Trophoblast cell (in vitro differentiated cells and primary cell): Measurements from ENCODE around the gene SYNJ1.

Experiments
- DNase-seq, 2 donors: peaks; one replicate each; pipeline ENCODE4 v3.0.0-alpha.2; 2016
- H2AFZ ChIP-seq: 2 replicates; pipeline ENCODE4 v1.6.1; 2013; ENCODE audit warnings: low read length, moderate library complexity, mild to moderate bottlenecking; ENCODE audit not compliant: insufficient read depth, poor library complexity
- H2AK5ac ChIP-seq: 2 replicates; pipeline ENCODE4 v1.6.1; 2013; ENCODE audit warnings: mild to moderate bottlenecking, low read length
- H2BK120ac ChIP-seq: 2 replicates; pipeline ENCODE4 v1.6.1; 2013; ENCODE audit warnings: low read length, mild to moderate bottlenecking, moderate library complexity; ENCODE audit not compliant: insufficient read depth, poor library complexity
- H2BK12ac ChIP-seq: 2 replicates; pipeline ENCODE4 v1.6.1; 2013; ENCODE audit warnings: mild to moderate bottlenecking, low read length, moderate library complexity
- H2BK5ac ChIP-seq: 2 replicates; pipeline ENCODE4 v1.6.1; 2013; ENCODE audit warnings: low read length, low read depth, moderate library complexity, mild to moderate bottlenecking; ENCODE audit not compliant: poor library complexity
- H3K14ac ChIP-seq: 2 replicates; pipeline ENCODE4 v1.6.1; 2013; ENCODE audit warnings: mild to moderate bottlenecking, low read length
- H3K18ac ChIP-seq: 2 replicates; pipeline ENCODE4 v1.6.1; 2013; ENCODE audit warnings: mild to moderate bottlenecking, low read length
- H3K23ac ChIP-seq: 2 replicates; pipeline ENCODE4 v1.6.1; 2013; ENCODE audit warnings: low read length
- H3K27ac ChIP-seq: 2 replicates; pipeline ENCODE4 v1.5.1; 2013; ENCODE audit warnings: low read depth, mild to moderate bottlenecking, inconsistent platforms, low read length, moderate library complexity
- H3K27me3 ChIP-seq: 2 replicates; pipeline ENCODE4 v1.6.1; 2013; ENCODE audit warnings: inconsistent platforms, mild to moderate bottlenecking, low read length, moderate library complexity; ENCODE audit not compliant: insufficient read depth
- H3K36me3 ChIP-seq, 2 experiments: 1 replicate in 1 of 2; 2 replicates in 1 of 2; pipeline ENCODE4 v1.6.1; 2013; ENCODE audit warnings: low read length in 2 of 2, mild to moderate bottlenecking in 2 of 2, moderate library complexity in 1 of 2; ENCODE audit not compliant: insufficient read depth in 2 of 2, control insufficient read depth in 1 of 2
- H3K4ac ChIP-seq: 2 replicates; pipeline ENCODE4 v1.6.1; 2013; ENCODE audit warnings: low read depth, mild to moderate bottlenecking, low read length, moderate library complexity
- H3K4me1 ChIP-seq, 2 experiments: 1 replicate in 1 of 2; 2 replicates in 1 of 2; pipeline ENCODE4 v1.6.1; 2013; ENCODE audit warnings: low read length in 2 of 2, mild to moderate bottlenecking in 2 of 2, moderate library complexity in 1 of 2; ENCODE audit not compliant: insufficient read depth in 2 of 2, control insufficient read depth in 1 of 2
- H3K4me2 ChIP-seq: 2 replicates; pipeline ENCODE4 v1.6.1; 2013; ENCODE audit warnings: inconsistent platforms, mild to moderate bottlenecking, low read length, moderate library complexity
- H3K4me3 ChIP-seq: 2 replicates; pipeline ENCODE4 v1.5.1; 2013; ENCODE audit warnings: mild to moderate bottlenecking, low read depth, low read length, inconsistent platforms
- H3K79me1 ChIP-seq: one replicate; pipeline ENCODE4 v1.6.1; 2013; ENCODE audit warnings: low read length
- H3K79me2 ChIP-seq: 2 replicates; pipeline ENCODE4 v1.6.1; 2013; ENCODE audit warnings: low read length, mild to moderate bottlenecking; ENCODE audit not compliant: control insufficient read depth, insufficient read depth, poor library complexity
- H3K9ac ChIP-seq: 2 replicates; pipeline ENCODE4 v1.6.1; 2013; ENCODE audit warnings: mild to moderate bottlenecking, low read length
- H3K9me3 ChIP-seq: 2 replicates; pipeline ENCODE4 v1.6.1; 2013; ENCODE audit warnings: low read depth, mild to moderate bottlenecking, control low read depth, inconsistent platforms, low read length; ENCODE audit not compliant: insufficient read depth
- H4K12ac ChIP-seq: 2 replicates; pipeline ENCODE4 v1.6.1; 2013; ENCODE audit warnings: low read depth, mild to moderate bottlenecking, low read length, moderate library complexity
- H4K8ac ChIP-seq: 2 replicates; pipeline ENCODE4 v1.6.1; 2013; ENCODE audit warnings: low read depth, mild to moderate bottlenecking, low read length, moderate library complexity
- H4K91ac ChIP-seq: one replicate; pipeline ENCODE4 v1.6.1; 2013; ENCODE audit warnings: low read depth, mild to moderate bottlenecking, low read length, moderate library complexity
- WGBS: extraction: QIAGEN DNeasy Blood & Tissue Kit; methylation state at CpG from one replicate; pipeline ENCODE4 v1.1.7; 2013; ENCODE audit warnings: missing lambda C conversion rate; ENCODE audit not compliant: insufficient read length, insufficient coverage; ENCODE audit errors: extremely low coverage; 5-methylcytosine and 5-hydroxymethylcytosine counted together

Gene SYNJ1

GRCh38 chr21:32658524-32658923 is 69.3 kb downstream of the SYNJ1 start:
- H4K12ac ChIP-seq, result no peak overlapping the region
- no peak overlapping the region for H3K4me3 ChIP-seq
- DNase-seq, result no peak
- no peak overlapping the region for H3K4ac ChIP-seq
- no peak overlapping the region for H3K14ac ChIP-seq
- no peak overlapping the region for H2AFZ ChIP-seq
- peaks cover 11 to 13% of the 10 kb centered on the region in 2 experiments for H3K36me3 ChIP-seq
- no peak overlapping the region for H3K27ac ChIP-seq
- H3K9ac ChIP-seq, result no peak overlapping the region
- no peak overlapping the region for H2BK5ac ChIP-seq
- no peak overlapping the region for H4K8ac ChIP-seq
- no peak overlapping the region for H2AK5ac ChIP-seq
- H2BK120ac ChIP-seq, result no peak overlapping the region
- no peak overlapping the region for H2BK12ac ChIP-seq
- H3K79me2 ChIP-seq, result no peaks in the 10 kb centered on the region
- H4K91ac ChIP-seq, result no peak overlapping the region
- no CpG with 5 or more reads among the region's 9 CpGs for WGBS
- H3K23ac ChIP-seq, result no peak overlapping the region
- H3K4me1 ChIP-seq, result peaks cover 4 to 11% of the 10 kb centered on the region in 2 experiments
- H3K18ac ChIP-seq, result no peak overlapping the region
- no peaks in the 10 kb centered on the region for H3K27me3 ChIP-seq
- H3K9me3 ChIP-seq, result no peaks in the 10 kb centered on the region
- peaks cover 2% of the 10 kb centered on the region for H3K79me1 ChIP-seq
- H3K4me2 ChIP-seq, result no peak overlapping the region

- H3K79me2 ChIP-seq, result no peaks in the 10 kb centered on the region
- H3K9me3 ChIP-seq, result no peaks in the 10 kb centered on the region
- no peak overlapping the region for H2BK12ac ChIP-seq
- H3K27ac ChIP-seq, result no peak overlapping the region
- H2BK5ac ChIP-seq, result no peak overlapping the region
- H2AK5ac ChIP-seq, result no peak overlapping the region
- no peak overlapping the region for H4K8ac ChIP-seq
- no peak overlapping the region for H2BK120ac ChIP-seq
- H3K79me1 ChIP-seq, result no peaks in the 10 kb centered on the region
- H3K9ac ChIP-seq, result no peak overlapping the region
- H3K18ac ChIP-seq, result no peak overlapping the region
- no peak overlapping the region for H4K12ac ChIP-seq
- no peak overlapping the region for H3K4me3 ChIP-seq
- peak; percentile 1 to 55 for DNase-seq
- no peak overlapping the region for H2AFZ ChIP-seq
- H4K91ac ChIP-seq, result no peak overlapping the region
- no peak overlapping the region for H3K4ac ChIP-seq
- no peak overlapping the region for H3K23ac ChIP-seq
- peaks cover 5 to 12% of the 10 kb centered on the region in 2 experiments for H3K36me3 ChIP-seq
- no peaks in the 10 kb centered on the region for H3K4me1 ChIP-seq
- no peak overlapping the region for H3K4me2 ChIP-seq
- no peak overlapping the region for H3K14ac ChIP-seq
- WGBS, result no CpG with 5 or more reads among the region's 2 CpGs
- H3K27me3 ChIP-seq, result no peaks in the 10 kb centered on the region
These were observed 74.4 kb downstream of the SYNJ1 start for GRCh38 chr21:32653326-32653901.

GRCh38 chr21:32648165-32648564 is 79.6 kb downstream of the SYNJ1 start:
- H3K4me2 ChIP-seq, result no peak overlapping the region
- H3K14ac ChIP-seq, result no peak overlapping the region
- no peak overlapping the region for H3K18ac ChIP-seq
- DNase-seq, result no peak
- H3K79me2 ChIP-seq, result no peaks in the 10 kb centered on the region
- H3K4me3 ChIP-seq, result no peak overlapping the region
- no peak overlapping the region for H2BK12ac ChIP-seq
- no peak overlapping the region for H4K8ac ChIP-seq
- no peak overlapping the region for H3K9ac ChIP-seq
- no peaks in the 10 kb centered on the region for H3K79me1 ChIP-seq
- H3K4me1 ChIP-seq, result no peaks in the 10 kb centered on the region
- H3K23ac ChIP-seq, result no peak overlapping the region
- no peak overlapping the region for H4K12ac ChIP-seq
- no peaks in the 10 kb centered on the region for H3K9me3 ChIP-seq
- H3K27ac ChIP-seq, result no peak overlapping the region
- H2BK120ac ChIP-seq, result no peak overlapping the region
- no peaks in the 10 kb centered on the region for H3K27me3 ChIP-seq
- H4K91ac ChIP-seq, result no peak overlapping the region
- H3K4ac ChIP-seq, result no peak overlapping the region
- peaks cover 4 to 7% of the 10 kb centered on the region in 2 experiments for H3K36me3 ChIP-seq
- no peak overlapping the region for H2AFZ ChIP-seq
- no peak overlapping the region for H2BK5ac ChIP-seq
- H2AK5ac ChIP-seq, result no peak overlapping the region

GRCh38 chr21:32645261-32646182 is 82.3 kb downstream of the SYNJ1 start:
- no peaks in the 10 kb centered on the region for H3K79me1 ChIP-seq
- no peak overlapping the region for H2BK120ac ChIP-seq
- no peak overlapping the region for H3K27ac ChIP-seq
- no peak overlapping the region for H3K4ac ChIP-seq
- no peak overlapping the region for H4K8ac ChIP-seq
- H3K18ac ChIP-seq, result no peak overlapping the region
- H3K4me3 ChIP-seq, result no peak overlapping the region
- H2AK5ac ChIP-seq, result no peak overlapping the region
- no peaks in the 10 kb centered on the region for H3K27me3 ChIP-seq
- no peak overlapping the region for H3K9ac ChIP-seq
- no peak overlapping the region for H4K91ac ChIP-seq
- no peak overlapping the region for H2BK12ac ChIP-seq
- H3K14ac ChIP-seq, result no peak overlapping the region
- no peak overlapping the region for H2AFZ ChIP-seq
- H2BK5ac ChIP-seq, result no peak overlapping the region
- no peaks in the 10 kb centered on the region for H3K9me3 ChIP-seq
- H3K79me2 ChIP-seq, result no peaks in the 10 kb centered on the region
- H3K36me3 ChIP-seq, result peaks cover 4 to 6% of the 10 kb centered on the region in 2 experiments
- H3K4me2 ChIP-seq, result no peak overlapping the region
- WGBS, result no CpG with 5 or more reads among the region's 19 CpGs
- no peak overlapping the region for H4K12ac ChIP-seq
- H3K4me1 ChIP-seq, result no peaks in the 10 kb centered on the region
- no peak for DNase-seq
- H3K23ac ChIP-seq, result no peak overlapping the region
